Glutamatergic neuron (in vitro differentiated cells): Measurements from ENCODE around the gene MTG2. TPM values are rescaled to one million over a fixed set of nuclear protein-coding genes. Genes with fewer than 3 reads are reported as not detected.

ENCODE experiments used
- DNase-seq: peaks from one replicate; pipeline ENCODE4 v3.0.0; 2022
- H3K27ac Mint-ChIP-seq: one replicate; pipeline ENCODE4 v1.8.0; 2020; ENCODE audit warnings: mild to moderate bottlenecking, mixed read lengths, inconsistent platforms; ENCODE audit not compliant: unreplicated experiment
- H3K27me3 Mint-ChIP-seq: one replicate; pipeline ENCODE4 v1.8.0; 2020; ENCODE audit warnings: mild to moderate bottlenecking, moderate library complexity, mixed read lengths, inconsistent platforms; ENCODE audit not compliant: unreplicated experiment
- H3K36me3 Mint-ChIP-seq: one replicate; pipeline ENCODE4 v1.8.0; 2020; ENCODE audit warnings: mild to moderate bottlenecking, mixed read lengths, inconsistent platforms; ENCODE audit not compliant: unreplicated experiment
- H3K4me1 Mint-ChIP-seq: one replicate; pipeline ENCODE4 v1.8.0; 2020; ENCODE audit warnings: mild to moderate bottlenecking, low read depth, mixed read lengths, inconsistent platforms; ENCODE audit not compliant: unreplicated experiment
- H3K4me3 Mint-ChIP-seq: one replicate; pipeline ENCODE4 v1.8.0; 2020; ENCODE audit warnings: mild to moderate bottlenecking, mixed read lengths, inconsistent platforms; ENCODE audit not compliant: unreplicated experiment
- H3K9me3 Mint-ChIP-seq: one replicate; pipeline ENCODE4 v1.8.0; 2020; ENCODE audit warnings: mild to moderate bottlenecking, moderate library complexity, mixed read lengths, inconsistent platforms; ENCODE audit not compliant: unreplicated experiment
- CTCF ChIP-seq: fragments of 200-600 bp; sonication (generic); IDR thresholded peaks from one replicate; pipeline ENCODE4 v1.5.0; 2021; ENCODE audit not compliant: partially characterized antibody, unreplicated experiment
- total RNA-seq: library from RNA; stranded (reverse); fragmentation: NEBNext Ultra II Directional; extraction: Animal tissue kit (Norgen Biotek cat#: 25700); gene quantifications from one replicate; pipeline ENCODE4 v1.2.1, GENCODE V29; 2021; ENCODE audit not compliant: unreplicated experiment

The MTG2 gene
- total RNA-seq, 1 donor from 2014 or later, result 27.1 TPM

- no peak for TF ChIP-seq CTCF
- DNase-seq, result no peak
- H3K27me3 Mint-ChIP-seq, result peaks cover 9% of the 10 kb centered on the region
- H3K27ac Mint-ChIP-seq, result peak overlapping the region; percentile 73
- H3K36me3 Mint-ChIP-seq, result no peaks in the 10 kb centered on the region
- H3K9me3 Mint-ChIP-seq, result peaks cover 8% of the 10 kb centered on the region
- peak overlapping the region; percentile 25 for H3K4me3 Mint-ChIP-seq
- peaks cover 3% of the 10 kb centered on the region for H3K4me1 Mint-ChIP-seq
Observed at GRCh38 chr20:62164879-62165761, 17.7 kb upstream of the MTG2 start.

- TF ChIP-seq CTCF, result no peak
- H3K36me3 Mint-ChIP-seq, result no peaks in the 10 kb centered on the region
- H3K27ac Mint-ChIP-seq, result peak overlapping the region; percentile 73
- peaks cover 3% of the 10 kb centered on the region for H3K4me1 Mint-ChIP-seq
- H3K9me3 Mint-ChIP-seq, result peaks cover 4% of the 10 kb centered on the region
- H3K4me3 Mint-ChIP-seq, result no peak overlapping the region
- H3K27me3 Mint-ChIP-seq, result peaks cover 9% of the 10 kb centered on the region
- peak; percentile 68 for DNase-seq
Observed at GRCh38 chr20:62165762-62166399, 16.9 kb upstream of the MTG2 start.

- peaks cover 5% of the 10 kb centered on the region for H3K9me3 Mint-ChIP-seq
- no peak overlapping the region for H3K27ac Mint-ChIP-seq
- H3K27me3 Mint-ChIP-seq, result peaks cover 7% of the 10 kb centered on the region
- peaks cover 3% of the 10 kb centered on the region for H3K4me1 Mint-ChIP-seq
- H3K36me3 Mint-ChIP-seq, result no peaks in the 10 kb centered on the region
- TF ChIP-seq CTCF, result no peak
- H3K4me3 Mint-ChIP-seq, result no peak overlapping the region
- DNase-seq, result no peak
Observed at GRCh38 chr20:62167474-62167873, 15.4 kb upstream of the MTG2 start.

GRCh38 chr20:62168061-62168460, 14.8 kb upstream of the MTG2 start:
- Mint-ChIP-seq H3K27me3 (peaks cover 7% of the 10 kb centered on the region), H3K36me3 (no peaks in the 10 kb centered on the region), H3K4me1 (peaks cover 3% of the 10 kb centered on the region), H3K4me3 (no peak overlapping the region), H3K27ac (no peak overlapping the region), H3K9me3 (peaks cover 5% of the 10 kb centered on the region)
- no peak for DNase-seq
- TF ChIP-seq CTCF, result no peak
